HCT116 (cell line): ENCODE data around the gene PIK3CD. TPM values are rescaled to one million over a fixed set of nuclear protein-coding genes. Genes with fewer than 3 reads are reported as not detected.

Source experiments
- ATAC-seq: fragments of 200-7000 bp; cut with Tn5 transposase; 2 replicates; pipeline ENCODE4 v1.9.1; 2020; ENCODE audit warnings: mild to moderate bottlenecking, moderate library complexity
- BruUV-seq: library from RNA; stranded (reverse); fragments of 400-500 nt; replicated peaks from 2 replicates; lab custom pipeline; 2021; lab: Mats Ljungman, UMichigan
- CTCF ChIA-PET: fragments of 300-600 bp; sonication (Branson Sonifier 250); formaldehyde crosslinking; loops from one replicate; lab custom pipeline; 2021; ENCODE audit warnings: antibody characterized with exemption; lab: Charles Lee
- POLR2A ChIA-PET: fragments of 300-600, 350-600 bp; sonication (Branson Sonifier 250); formaldehyde crosslinking; loops from one replicate; lab custom pipeline; 2021; ENCODE audit warnings: antibody characterized with exemption; lab: Charles Lee
- RAD21 ChIA-PET, 2 experiments: fragments of 300-600 bp; sonication (Branson Sonifier 250); formaldehyde crosslinking; loops; one replicate each; lab custom pipeline; 2023; ENCODE audit warnings: low total read pairs in 2 of 2; ENCODE audit not compliant: uncharacterized antibody in 2 of 2, unreplicated experiment in 2 of 2, low non-redundant PET in 1 of 2; lab: Charles Lee
- DNase-seq: peaks from one replicate; pipeline ENCODE4 v3.0.0-alpha.2; 2010; ENCODE audit warnings: low read depth, low spot score
- H2AFZ ChIP-seq: fragments of 200-600 bp; shearing (Covaris generic), sonication (generic); 2 replicates; pipeline ENCODE4 v1.6.1; 2017; ENCODE audit warnings: low read depth, mixed run types, mixed read lengths, antibody characterized with exemption, low read length; ENCODE audit not compliant: poor library complexity, severe bottlenecking
- H3K27ac ChIP-seq: 2 replicates; pipeline ENCODE4 v1.5.1; 2012; ENCODE audit warnings: low read depth, low read length
- H3K27me3 ChIP-seq: fragments of 200-600 bp; sonication (generic); 2 replicates; pipeline ENCODE4 v1.6.1; 2016; ENCODE audit warnings: mixed run types, low read length, mixed read lengths; ENCODE audit not compliant: insufficient read depth
- H3K36me3 ChIP-seq, 2 experiments: fragments of 200-500 bp in 1 of 2; fragments of 200-600 bp in 1 of 2; sonication (Bioruptor generic) in 1 of 2; sonication (generic) in 1 of 2; 2 replicates each; pipeline versions ENCODE4 v1.5.1 to v1.6.1; 2014 to 2016; ENCODE audit warnings: low read length in 2 of 2, inconsistent platforms in 1 of 2, mixed read lengths in 1 of 2, mixed run types in 1 of 2; ENCODE audit not compliant: insufficient read depth in 2 of 2, control insufficient read depth in 1 of 2
- H3K4me1 ChIP-seq, 2 experiments: fragments of 200-600 bp in 1 of 2; sonication (generic) in 1 of 2; 2 replicates each; pipeline versions ENCODE4 v1.5.1 to v1.6.1; 2012 to 2017; ENCODE audit warnings: low read length in 2 of 2, inconsistent platforms in 1 of 2, mild to moderate bottlenecking in 1 of 2, mixed read lengths in 1 of 2, mixed run types in 1 of 2, moderate library complexity in 1 of 2; ENCODE audit not compliant: insufficient read depth in 2 of 2, control insufficient read depth in 1 of 2
- H3K4me2 ChIP-seq: fragments of 200-600 bp; sonication (generic); 2 replicates; pipeline ENCODE4 v1.6.1; 2017; ENCODE audit warnings: mixed run types, low read length, mixed read lengths
- H3K4me3 ChIP-seq, 2 experiments: fragments of 200-600 bp in 1 of 2; sonication (generic) in 1 of 2; replicated peaks in 1 of 2; 2 replicates each; pipeline ENCODE4 v1.5.1; 2011 to 2016; ENCODE audit warnings: low read length in 2 of 2, control low read depth in 1 of 2, low read depth in 1 of 2, mild to moderate bottlenecking in 1 of 2, mixed read lengths in 1 of 2, mixed run types in 1 of 2
- H3K79me2 ChIP-seq: fragments of 200-600 bp; sonication (generic); 2 replicates; pipeline ENCODE4 v1.6.1; 2017; ENCODE audit warnings: mild to moderate bottlenecking, mixed run types, low read length, moderate library complexity, mixed read lengths; ENCODE audit not compliant: insufficient read depth
- H3K9ac ChIP-seq: fragments of 200-600 bp; sonication (generic); 2 replicates; pipeline ENCODE4 v1.6.1; 2016; ENCODE audit warnings: low read length, mixed read lengths
- H3K9me2 ChIP-seq: fragments of 200-600 bp; sonication (generic), shearing (Covaris generic); 2 replicates; pipeline ENCODE4 v1.6.1; 2017; ENCODE audit warnings: mixed run types, mild to moderate bottlenecking, moderate library complexity; ENCODE audit not compliant: insufficient read depth
- H3K9me3 ChIP-seq, 2 experiments: fragments of 200-500 bp in 1 of 2; fragments of 200-600 bp in 1 of 2; sonication (Bioruptor generic) in 1 of 2; sonication (generic) in 1 of 2; 2 replicates each; pipeline ENCODE4 v1.6.1; 2014 to 2017; ENCODE audit warnings: low read length in 2 of 2, mixed read lengths in 2 of 2, inconsistent platforms in 1 of 2, low read depth in 1 of 2, mild to moderate bottlenecking in 1 of 2, mixed run types in 1 of 2, moderate library complexity in 1 of 2; ENCODE audit not compliant: control insufficient read depth in 1 of 2, insufficient read depth in 1 of 2
- H4K20me1 ChIP-seq: fragments of 200-600 bp; sonication (generic), shearing (Covaris generic); 2 replicates; pipeline ENCODE4 v1.6.1; 2017; ENCODE audit warnings: mixed run types, mild to moderate bottlenecking, moderate library complexity; ENCODE audit not compliant: insufficient read depth
- EGR1 ChIP-seq: IDR thresholded peaks from 2 replicates; pipeline ENCODE4 v1.6.1; 2012; ENCODE audit warnings: low read depth
- ELF1 ChIP-seq: IDR thresholded peaks from 2 replicates; pipeline ENCODE4 v1.6.1; 2012; ENCODE audit warnings: low read depth, borderline replicate concordance
- EZH2 ChIP-seq: fragments of 200-600 bp; sonication (generic); IDR thresholded peaks from 2 replicates; pipeline ENCODE4 v1.6.1; 2017; ENCODE audit warnings: antibody characterized with exemption, mixed run types
- EZH2phosphoT487 ChIP-seq: fragments of 200-600 bp; IDR thresholded peaks from 2 replicates; pipeline ENCODE4 v1.6.1; 2018; ENCODE audit warnings: antibody characterized with exemption, borderline replicate concordance
- FOSL1 ChIP-seq: IDR thresholded peaks from 2 replicates; pipeline ENCODE4 v1.6.1; 2012; ENCODE audit warnings: low read depth
- JUND ChIP-seq: IDR thresholded peaks from 2 replicates; pipeline ENCODE4 v1.6.1; 2012
- POLR2AphosphoS5 ChIP-seq: IDR thresholded peaks from 2 replicates; pipeline ENCODE4 v1.6.1; 2011; ENCODE audit warnings: mild to moderate bottlenecking, low read depth, low read length, moderate library complexity
- RAD21 ChIP-seq: IDR thresholded peaks from 2 replicates; pipeline ENCODE4 v1.6.1; 2012; ENCODE audit warnings: low read depth, mild to moderate bottlenecking
- SIN3A ChIP-seq: IDR thresholded peaks from 2 replicates; pipeline ENCODE4 v1.6.1; 2012; ENCODE audit warnings: low read depth
- TCF7L2 ChIP-seq: IDR thresholded peaks from 2 replicates; pipeline ENCODE4 v1.7.0; 2011; ENCODE audit warnings: borderline replicate concordance, inconsistent platforms; ENCODE audit not compliant: insufficient read depth, insufficient read length; ENCODE audit errors: extremely low read depth
- YY1 ChIP-seq: IDR thresholded peaks from 2 replicates; pipeline ENCODE4 v1.6.1; 2011; ENCODE audit warnings: low read length, low read depth, moderate library complexity, mild to moderate bottlenecking; ENCODE audit not compliant: insufficient replicate concordance; ENCODE audit errors: extremely low read depth
- ZFX ChIP-seq: fragments of 450-650 bp; IDR thresholded peaks from 2 replicates; pipeline ENCODE4 v1.6.1; 2017
- intact Hi-C: fragments of 100-400 bp; cut with micrococcal nuclease; formaldehyde crosslinking; loops from 2 replicates; pipeline ENCODE4 v1.10.0; 2022
- total RNA-seq: library from RNA; stranded (reverse); gene quantifications from one replicate; pipeline ENCODE4 v1.2.1, GENCODE V29; 2021; ENCODE audit not compliant: unreplicated experiment
- TF ChIP-seq, protein P1 (sequence below): IDR thresholded peaks from 2 replicates; pipeline ENCODE4 v1.6.1; 2012; ENCODE audit warnings: low read depth
- TF ChIP-seq, protein P2 (sequence below): IDR thresholded peaks from 2 replicates; pipeline ENCODE4 v1.6.1; 2012
- TF ChIP-seq, protein P3 (sequence below), 3 experiments: fragments of 200-600 bp in 1 of 3; sonication (generic) in 1 of 3; IDR thresholded peaks in 2 of 3; conservative IDR thresholded peaks in 1 of 3; 2 replicates each; pipeline ENCODE4 v1.5.1; 2012 to 2017; ENCODE audit warnings: low read depth in 2 of 3, low read length in 2 of 3, antibody characterized with exemption in 1 of 3, borderline replicate concordance in 1 of 3, control low read depth in 1 of 3, mild to moderate bottlenecking in 1 of 3, mixed read lengths in 1 of 3, mixed run types in 1 of 3, moderate library complexity in 1 of 3; ENCODE audit not compliant: insufficient read depth in 1 of 3

Gene PIK3CD
- total RNA-seq, 1 experiment from 2014 or later, result 9.2 TPM

GRCh38 chr1:9724706-9725476 lies 73.4 kb downstream of the PIK3CD start:
- Histone ChIP-seq H3K9me2 (no peaks in the 10 kb centered on the region), H3K36me3 (peaks cover 5% of the 10 kb centered on the region in 2 experiments; a peak in 3 of 4 replicates), H3K4me1 (peaks cover 0 to 6% of the 10 kb centered on the region in 2 experiments; a peak in 1 of 4 replicates)
- ATAC-seq, result peak; percentile 91
- TF ChIP-seq POLR2AphosphoS5 (peak; percentile 17; the same call in 1 of the 2 replicates), YY1 (no peak), SIN3A (no peak), ELF1 (no peak), TCF7L2 (no peak), EZH2phosphoT487 (no peak), RAD21 (peak; percentile 87), EZH2 (no peak), FOSL1 (no peak), ZFX (no peak), EGR1 (no peak), JUND (no peak)
- TF ChIP-seq, protein P1, sequence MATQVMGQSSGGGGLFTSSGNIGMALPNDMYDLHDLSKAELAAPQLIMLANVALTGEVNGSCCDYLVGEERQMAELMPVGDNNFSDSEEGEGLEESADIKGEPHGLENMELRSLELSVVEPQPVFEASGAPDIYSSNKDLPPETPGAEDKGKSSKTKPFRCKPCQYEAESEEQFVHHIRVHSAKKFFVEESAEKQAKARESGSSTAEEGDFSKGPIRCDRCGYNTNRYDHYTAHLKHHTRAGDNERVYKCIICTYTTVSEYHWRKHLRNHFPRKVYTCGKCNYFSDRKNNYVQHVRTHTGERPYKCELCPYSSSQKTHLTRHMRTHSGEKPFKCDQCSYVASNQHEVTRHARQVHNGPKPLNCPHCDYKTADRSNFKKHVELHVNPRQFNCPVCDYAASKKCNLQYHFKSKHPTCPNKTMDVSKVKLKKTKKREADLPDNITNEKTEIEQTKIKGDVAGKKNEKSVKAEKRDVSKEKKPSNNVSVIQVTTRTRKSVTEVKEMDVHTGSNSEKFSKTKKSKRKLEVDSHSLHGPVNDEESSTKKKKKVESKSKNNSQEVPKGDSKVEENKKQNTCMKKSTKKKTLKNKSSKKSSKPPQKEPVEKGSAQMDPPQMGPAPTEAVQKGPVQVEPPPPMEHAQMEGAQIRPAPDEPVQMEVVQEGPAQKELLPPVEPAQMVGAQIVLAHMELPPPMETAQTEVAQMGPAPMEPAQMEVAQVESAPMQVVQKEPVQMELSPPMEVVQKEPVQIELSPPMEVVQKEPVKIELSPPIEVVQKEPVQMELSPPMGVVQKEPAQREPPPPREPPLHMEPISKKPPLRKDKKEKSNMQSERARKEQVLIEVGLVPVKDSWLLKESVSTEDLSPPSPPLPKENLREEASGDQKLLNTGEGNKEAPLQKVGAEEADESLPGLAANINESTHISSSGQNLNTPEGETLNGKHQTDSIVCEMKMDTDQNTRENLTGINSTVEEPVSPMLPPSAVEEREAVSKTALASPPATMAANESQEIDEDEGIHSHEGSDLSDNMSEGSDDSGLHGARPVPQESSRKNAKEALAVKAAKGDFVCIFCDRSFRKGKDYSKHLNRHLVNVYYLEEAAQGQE, result no peak
- TF ChIP-seq, protein P2, sequence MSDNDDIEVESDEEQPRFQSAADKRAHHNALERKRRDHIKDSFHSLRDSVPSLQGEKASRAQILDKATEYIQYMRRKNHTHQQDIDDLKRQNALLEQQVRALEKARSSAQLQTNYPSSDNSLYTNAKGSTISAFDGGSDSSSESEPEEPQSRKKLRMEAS, result no peak
- TF ChIP-seq, protein P3, sequence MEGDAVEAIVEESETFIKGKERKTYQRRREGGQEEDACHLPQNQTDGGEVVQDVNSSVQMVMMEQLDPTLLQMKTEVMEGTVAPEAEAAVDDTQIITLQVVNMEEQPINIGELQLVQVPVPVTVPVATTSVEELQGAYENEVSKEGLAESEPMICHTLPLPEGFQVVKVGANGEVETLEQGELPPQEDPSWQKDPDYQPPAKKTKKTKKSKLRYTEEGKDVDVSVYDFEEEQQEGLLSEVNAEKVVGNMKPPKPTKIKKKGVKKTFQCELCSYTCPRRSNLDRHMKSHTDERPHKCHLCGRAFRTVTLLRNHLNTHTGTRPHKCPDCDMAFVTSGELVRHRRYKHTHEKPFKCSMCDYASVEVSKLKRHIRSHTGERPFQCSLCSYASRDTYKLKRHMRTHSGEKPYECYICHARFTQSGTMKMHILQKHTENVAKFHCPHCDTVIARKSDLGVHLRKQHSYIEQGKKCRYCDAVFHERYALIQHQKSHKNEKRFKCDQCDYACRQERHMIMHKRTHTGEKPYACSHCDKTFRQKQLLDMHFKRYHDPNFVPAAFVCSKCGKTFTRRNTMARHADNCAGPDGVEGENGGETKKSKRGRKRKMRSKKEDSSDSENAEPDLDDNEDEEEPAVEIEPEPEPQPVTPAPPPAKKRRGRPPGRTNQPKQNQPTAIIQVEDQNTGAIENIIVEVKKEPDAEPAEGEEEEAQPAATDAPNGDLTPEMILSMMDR (IDR thresholded peaks at IDR 0.05 in 2 of 3, conservative IDR thresholded peaks at IDR 0.05 in 1 of 3; ENCODE audit: borderline replicate concordance in 1 of 3, insufficient read depth in 1 of 3, low read depth in 2 of 3, low read length in 2 of 3), result peak; percentile 84 to 99 (median 98)
- TF ChIP-seq, all 23 proteins: peak for 3
- peak; percentile 33 for DNase-seq
- intact Hi-C loops, result loop anchor here (1.0 to 2.0 kb wide), 2 partner anchors 98 to 142 kb away; no protein-coding TSS in a partner anchor
- Histone ChIP-seq H3K27me3 (no peaks in the 10 kb centered on the region), H3K9me3 (no peaks in the 10 kb centered on the region), H2AFZ (no peak overlapping the region), H4K20me1 (no peaks in the 10 kb centered on the region), H3K27ac (0 out of 2 replicates have a peak overlapping the region, but pooled peaks have one; percentile 5), H3K79me2 (no peaks in the 10 kb centered on the region), H3K4me2 (no peak overlapping the region), H3K9ac (no peak overlapping the region), H3K4me3 (no peak overlapping the region)
- ChIA-PET POLR2A (no interaction called here), CTCF (interaction anchor here (1.3 kb wide), 1 partner anchor 27 kb away, joined by 3 read pairs; no protein-coding TSS in a partner anchor), RAD21 (no interaction called here)
- no TSS peak for BruUV-seq
